Posterior cingulate gyrus (tissue), 11 donors: ENCODE data around the gene MARVELD2.
"Not testable (repeated sequence)": the region's sequence is repeated elsewhere in the genome, so short reads cannot be mapped to it uniquely, and the experiment has no call there.

Source experiments
- DNase-seq, 10 donors: peaks; one replicate each; pipeline versions ENCODE4 v3.0.0 to v3.0.0-alpha.2; 2020 to 2021; ENCODE audit warnings: mixed read lengths in 3 of 10
- intact Hi-C: fragments of 100-400 bp; cut with DNase I; formaldehyde crosslinking; loops from one replicate; pipeline ENCODE4 v1.15.1; 2023

The MARVELD2 gene

DNA sequence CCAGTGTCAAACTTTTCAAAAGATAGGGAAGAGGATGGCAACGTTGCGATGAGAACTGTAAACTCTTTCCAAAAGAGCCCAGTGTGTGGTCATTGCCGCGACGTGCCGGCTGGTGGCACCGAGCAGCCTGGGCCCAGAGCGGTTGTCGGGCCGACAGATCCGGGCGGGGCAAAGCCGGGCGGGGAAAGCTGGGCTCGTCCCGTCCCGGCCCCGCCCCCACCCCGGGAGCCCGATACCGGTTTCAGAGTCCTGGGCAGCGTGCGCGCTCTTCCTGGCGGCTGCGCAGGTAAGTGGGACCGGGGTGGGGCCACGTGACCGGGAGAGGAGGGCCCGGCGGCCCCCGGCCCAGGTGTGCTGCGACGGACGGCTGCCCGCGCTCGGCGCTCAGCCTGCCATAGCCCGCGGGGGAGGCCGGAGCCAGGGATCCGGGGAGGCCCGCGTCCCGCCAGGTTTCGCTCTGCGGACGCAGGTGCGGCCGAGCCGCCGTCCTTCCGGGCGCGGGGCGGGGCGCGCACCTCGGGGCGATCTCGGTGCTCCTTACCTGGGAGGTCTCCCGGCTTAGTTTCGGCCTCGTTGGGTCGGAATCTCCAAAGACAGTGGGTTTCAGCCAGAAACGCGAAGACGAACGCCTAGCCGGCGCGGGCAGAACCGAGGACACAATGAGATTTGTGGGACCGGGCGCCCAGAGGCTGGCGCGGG is at the start of gene MARVELD2:
Gene MARVELD2, plus strand, starts transcription at position 232 of the 699 bp plus-strand sequence. CDS start 4,270 bp downstream, outside the sequence.
- intact Hi-C loops = no loop called here
- DNase-seq = peak in 8 of 10 donors; percentile 4 to 91 (median 32)

GRCh38 chr5:69367697-69368279 is 47.1 kb upstream of the MARVELD2 start:
- intact Hi-C loops = no loop called here
- DNase-seq = no peak

GRCh38 chr5:69368458-69369339 is 46.2 kb upstream of the MARVELD2 start:
- DNase-seq = no peak
- intact Hi-C loops = loop anchor here (1.0 kb wide), 1 partner anchor 274 kb away; the partner anchor contains the start of gene SLC30A5

DNA sequence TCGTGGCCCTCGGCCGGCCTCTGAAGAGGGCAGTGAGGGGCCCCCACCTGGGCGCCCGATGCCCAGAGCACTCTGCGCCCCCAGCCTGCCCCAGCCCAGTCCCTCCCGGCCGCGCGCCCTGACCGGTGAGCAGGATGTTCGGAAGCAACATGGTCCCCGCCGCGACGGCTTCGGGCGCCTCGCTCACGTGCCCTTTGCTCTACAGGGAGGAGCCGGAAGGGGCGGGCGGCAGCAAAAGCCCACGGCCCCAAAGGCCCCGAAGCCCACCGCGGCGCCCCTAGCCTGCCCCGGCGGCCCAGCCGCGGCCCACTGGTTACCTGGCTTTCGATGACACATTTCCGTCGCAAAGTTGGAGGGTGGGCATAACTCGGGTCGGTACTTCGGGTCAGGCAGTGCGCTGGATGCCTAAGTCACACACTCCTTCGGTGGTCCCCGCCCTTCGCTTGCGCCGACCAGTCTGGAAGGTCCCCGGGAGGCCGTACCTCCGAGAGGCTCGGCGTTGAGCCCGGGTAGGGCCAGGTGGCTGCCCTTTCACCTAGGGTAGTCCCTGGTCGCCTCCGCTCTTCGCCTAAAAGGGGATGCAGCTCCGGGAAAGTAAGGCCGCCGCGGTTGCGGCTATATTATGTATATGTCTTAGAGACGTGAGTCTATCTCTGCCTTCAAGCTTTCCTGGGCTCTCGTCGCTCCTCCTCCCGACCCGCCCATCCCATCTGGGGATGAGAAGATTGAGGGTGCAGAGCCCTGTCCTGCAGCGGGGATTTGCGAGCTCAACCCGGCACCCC is 45.4 kb upstream of the MARVELD2 start, which contains the start of the genes AK6, RAD17 and TAF9:
Gene AK6, minus strand, starts transcription at position 181 of the 782 bp plus-strand sequence. Its CDS starts 30 bp downstream, at position 151.
Gene RAD17, plus strand, starts transcription at position 479 of the 782 bp plus-strand sequence. CDS start 2,391 bp downstream, outside the sequence.
Gene TAF9, minus strand, starts transcription at position 181 of the 782 bp plus-strand sequence. CDS start 3,783 bp downstream, outside the sequence.
- DNase-seq = peak; percentile 87 to 99 (median 94)
- intact Hi-C loops = loop anchor here (1.0 to 5.0 kb wide), 2 partner anchors 137 to 275 kb away; partner anchors contain the start of genes CDK7 and SLC30A5

DNA sequence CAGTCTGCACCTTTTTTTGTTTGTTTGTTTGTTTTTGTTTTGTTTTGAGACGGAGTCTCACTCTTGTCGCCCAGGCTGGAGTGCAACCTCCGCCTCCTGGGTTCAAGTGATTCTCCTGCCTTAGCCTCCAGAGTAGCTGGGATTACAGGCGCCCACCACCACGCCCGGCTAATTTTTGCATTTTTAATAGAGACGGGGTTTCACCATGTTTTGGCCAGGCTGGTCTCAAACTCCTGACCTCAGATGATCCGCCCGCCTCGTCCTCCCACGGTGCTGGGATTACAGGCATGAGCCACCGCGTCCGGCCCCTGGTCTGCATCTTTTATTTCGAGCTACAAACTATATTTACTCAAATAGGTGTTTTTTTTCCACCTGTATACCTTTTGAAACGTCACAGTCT is 44.6 kb upstream of the MARVELD2 start:
- intact Hi-C loops = loop anchor here (5.0 kb wide), 1 partner anchor 138 kb away; the partner anchor contains the start of gene CDK7
- peak in 2 of 10 donors; percentile 65 to 72 for DNase-seq

- DNase-seq = no peak
- intact Hi-C loops = loop anchor here (5.0 kb wide), 1 partner anchor 140 kb away; the partner anchor contains the start of gene CDK7
Observed at GRCh38 chr5:69372394-69372793, 42.5 kb upstream of the MARVELD2 start.

- intact Hi-C loops = loop anchor here (5.0 kb wide), 1 partner anchor 143 kb away; the partner anchor contains the start of gene CDK7
- DNase-seq = no peak
Observed at GRCh38 chr5:69374911-69375446, 39.9 kb upstream of the MARVELD2 start.

- intact Hi-C loops = no loop called here
- no peak for DNase-seq
Observed at GRCh38 chr5:69378376-69378775, 36.5 kb upstream of the MARVELD2 start.

DNA sequence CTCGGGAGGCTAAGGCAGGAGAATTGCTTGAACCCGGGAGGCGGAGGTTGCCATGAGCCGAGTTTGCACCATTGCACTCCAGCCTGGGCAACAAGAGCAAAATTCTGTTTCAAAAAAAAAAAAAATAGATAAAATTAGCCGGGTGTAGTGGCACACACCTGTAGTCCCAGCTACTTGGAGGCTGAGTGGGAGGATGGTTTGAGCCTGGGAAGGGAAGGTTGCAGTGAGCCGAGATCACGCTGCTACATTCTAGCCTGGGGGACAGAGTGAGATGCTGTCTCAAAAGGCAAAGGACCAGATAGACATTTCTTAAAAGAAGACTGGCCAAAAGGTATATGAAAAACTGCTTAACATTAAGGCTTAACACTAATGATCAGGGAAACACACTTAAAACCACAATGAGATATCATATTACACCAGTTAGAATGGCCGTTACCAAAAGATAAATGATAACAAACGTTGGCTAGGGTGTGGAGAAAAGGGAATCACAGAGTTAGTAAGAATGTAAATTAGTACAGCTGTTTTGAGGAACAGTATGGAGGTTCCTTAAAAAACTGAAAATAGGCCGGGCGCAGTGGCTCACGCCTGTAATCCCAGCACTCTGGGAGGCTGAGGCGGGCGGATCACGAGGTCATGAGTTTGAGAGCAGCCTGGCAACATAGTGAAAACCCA is 10.1 kb upstream of the MARVELD2 start:
- no peak for DNase-seq
- intact Hi-C loops = no loop called here

- intact Hi-C loops = no loop called here
- no peak for DNase-seq
Observed at GRCh38 chr5:69415584-69415958, 655 bp downstream of the MARVELD2 start.

DNA sequence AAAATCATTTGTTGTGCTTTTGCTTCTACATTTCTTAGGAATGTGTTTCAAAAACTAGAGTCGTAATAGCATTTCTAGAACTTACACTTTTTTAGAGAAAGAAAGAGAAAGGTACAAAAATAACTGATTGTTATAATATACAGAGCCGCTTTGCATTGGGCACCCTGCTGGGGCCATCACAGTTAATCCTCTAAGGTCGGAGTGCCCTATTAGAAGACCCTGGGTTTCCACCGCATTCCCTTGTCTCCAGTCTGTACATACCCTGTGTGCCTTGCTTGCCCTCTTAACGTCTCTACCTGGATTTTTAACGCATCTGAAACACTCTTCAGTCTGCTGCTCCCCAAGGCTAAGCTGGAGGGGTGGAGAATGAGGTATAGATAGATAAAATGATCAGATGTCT is 1.3 kb downstream of the MARVELD2 start:
- intact Hi-C loops = no loop called here
- DNase-seq = no peak

DNA sequence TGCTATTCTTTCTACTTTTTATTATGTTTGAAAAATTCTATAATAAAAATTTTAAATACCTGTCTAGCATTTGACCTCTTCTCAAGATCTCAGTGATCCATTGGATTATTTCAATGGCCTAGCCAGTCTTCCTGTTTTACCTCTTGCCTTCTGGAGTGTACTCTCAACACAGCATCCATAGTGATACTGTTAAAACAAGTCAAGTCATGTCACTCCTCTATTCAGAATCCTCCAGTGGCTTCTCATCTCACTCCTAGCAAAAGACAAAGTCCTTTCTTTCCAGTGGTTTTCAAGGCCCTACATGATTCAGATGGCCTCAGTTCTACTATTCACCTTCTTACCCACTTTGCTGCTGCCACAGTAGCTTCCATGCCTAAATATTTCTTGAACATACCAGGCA is 1.8 kb downstream of the MARVELD2 start:
- intact Hi-C loops = no loop called here
- no peak for DNase-seq

- DNase-seq = no peak
- intact Hi-C loops = no loop called here
Observed at GRCh38 chr5:69418554-69418953, 3.6 kb downstream of the MARVELD2 start.

GRCh38 chr5:69431424-69432303 is 16.7 kb downstream of the MARVELD2 start:
- DNase-seq = no peak
- intact Hi-C loops = no loop called here

DNA sequence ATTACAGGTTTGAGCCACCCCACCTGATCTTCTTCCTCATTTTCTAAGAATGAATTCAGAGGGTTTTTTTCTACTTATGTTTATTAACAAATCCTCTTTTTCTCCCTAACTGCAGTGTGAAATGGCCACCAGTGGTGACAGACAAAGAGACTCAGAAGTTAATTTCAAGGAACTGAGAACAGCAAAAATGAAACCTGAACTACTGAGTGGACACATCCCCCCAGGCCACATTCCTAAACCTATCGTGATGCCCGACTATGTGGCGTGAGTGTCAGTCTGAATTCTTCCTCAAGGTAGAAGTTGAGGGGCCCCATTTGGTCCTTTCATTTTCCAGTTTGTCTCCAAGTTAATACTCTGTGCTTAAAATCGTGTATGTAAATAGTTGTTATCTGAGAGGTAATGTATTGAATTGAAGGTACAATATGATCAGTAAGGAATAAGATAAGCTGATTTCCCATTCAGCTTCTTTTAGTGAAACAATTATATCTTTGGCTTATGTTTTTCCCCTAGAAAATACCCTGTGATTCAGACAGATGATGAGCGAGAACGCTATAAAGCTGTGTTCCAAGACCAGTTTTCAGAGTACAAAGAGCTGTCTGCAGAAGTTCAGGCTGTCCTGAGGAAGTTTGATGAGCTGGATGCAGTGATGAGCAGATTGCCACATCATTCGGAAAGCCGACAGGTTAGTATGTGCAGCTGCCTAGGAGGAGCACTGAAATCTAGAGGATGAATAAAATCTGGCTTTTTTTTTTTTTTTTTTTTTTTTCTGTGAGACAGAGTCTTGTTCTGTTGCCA is 17.7 kb downstream of the MARVELD2 start:
- no peak for DNase-seq
- intact Hi-C loops = no loop called here

GRCh38 chr5:69435276-69435884 is 20.5 kb downstream of the MARVELD2 start:
- DNase-seq, intact Hi-C loops: not testable (repeated sequence)
